GM10266 (cell line): ENCODE data around the gene RPS15.
"Not testable (repeated sequence)": the region's sequence is repeated elsewhere in the genome, so short reads cannot be mapped to it uniquely, and the experiment has no call there.

ENCODE experiments used
- DNase-seq: peaks from one replicate; pipeline ENCODE4 v3.0.0; 2012; ENCODE audit errors: extremely low spot score
- CTCF ChIP-seq: IDR thresholded peaks from 2 replicates; pipeline ENCODE4 v1.5.1; 2012; ENCODE audit warnings: mild to moderate bottlenecking, low read depth; ENCODE audit not compliant: control insufficient read depth, insufficient read depth; ENCODE audit errors: missing control alignments

Gene RPS15

GRCh38 chr19:1418496-1418775, 19.8 kb upstream of the RPS15 start:
- no peak for TF ChIP-seq CTCF
- DNase-seq = no peak

GRCh38 chr19:1418951-1419738, 19.1 kb upstream of the RPS15 start:
- no peak for TF ChIP-seq CTCF
- DNase-seq = no peak

- DNase-seq = not testable (repeated sequence)
Measured at GRCh38 chr19:1420085-1420484, 18.1 kb upstream of the RPS15 start.

GRCh38 chr19:1420590-1420989, 17.6 kb upstream of the RPS15 start:
- no peak for DNase-seq
- no peak for TF ChIP-seq CTCF

GRCh38 chr19:1421218-1421957, 16.8 kb upstream of the RPS15 start:
- DNase-seq = no peak
- no peak for TF ChIP-seq CTCF

- no peak for TF ChIP-seq CTCF
- DNase-seq = no peak
Measured at GRCh38 chr19:1421958-1422305, 16.3 kb upstream of the RPS15 start.

GRCh38 chr19:1422360-1422759, 15.8 kb upstream of the RPS15 start:
- no peak for DNase-seq
- TF ChIP-seq CTCF = no peak
